Tibial nerve (tissue), 4 donors: Measurements from ENCODE around the gene SLC25A45. TPM values are rescaled to one million over a fixed set of nuclear protein-coding genes. Genes with fewer than 3 reads are reported as not detected.

Experiments used
- DNase-seq, 2 donors: peaks; one replicate each; pipeline ENCODE4 v3.0.0-alpha.2; 2019; ENCODE audit warnings: low spot score in 2 of 2
- H3K27ac ChIP-seq, 4 donors: fragments of 200-600 bp; sonication (generic) in 3 of 4; one replicate each; pipeline ENCODE4 v1.5.1; 2017 to 2019; ENCODE audit warnings: mild to moderate bottlenecking in 1 of 4
- H3K27me3 ChIP-seq, 2 donors: fragments of 200-600 bp; sonication (generic) in 1 of 2; one replicate each; pipeline versions ENCODE4 v1.5.1 to v1.6.0; 2017 to 2019
- H3K36me3 ChIP-seq, 3 donors: fragments of 200-600 bp; sonication (generic); one replicate each; pipeline ENCODE4 v1.5.1; 2018 to 2019
- H3K4me1 ChIP-seq, 4 donors: fragments of 200-600 bp; sonication (generic) in 3 of 4; one replicate each; pipeline ENCODE4 v1.5.1; 2017 to 2019
- H3K4me3 ChIP-seq, 4 donors: fragments of 200-600 bp; sonication (generic) in 3 of 4; one replicate each; pipeline ENCODE4 v1.5.1; 2017 to 2019; ENCODE audit warnings: mild to moderate bottlenecking in 1 of 4, moderate library complexity in 1 of 4
- H3K9me3 ChIP-seq, 4 donors: fragments of 200-600 bp; sonication (generic) in 3 of 4; one replicate each; pipeline ENCODE4 v1.5.1; 2017 to 2019
- EP300 ChIP-seq, 2 donors: sonication (generic); formaldehyde crosslinking; IDR thresholded peaks; one replicate each; pipeline ENCODE4 v1.6.1; 2017; ENCODE audit warnings: antibody characterized with exemption in 2 of 2, mild to moderate bottlenecking in 1 of 2
- POLR2A ChIP-seq, 2 donors: fragments of 450-650 bp; IDR thresholded peaks; one replicate each; pipeline ENCODE4 v1.6.1; 2017; ENCODE audit warnings: antibody characterized with exemption in 2 of 2, mild to moderate bottlenecking in 2 of 2, moderate library complexity in 2 of 2
- WGBS, 2 donors: methylation state at CpG; one replicate each; pipeline ENCODE4 v1.1.5; 2018; 5-methylcytosine and 5-hydroxymethylcytosine counted together
- total RNA-seq, 4 donors: library from RNA; depleted of rRNA; stranded (reverse); fragments of >200 nt; gene quantifications; one replicate each; pipeline ENCODE4 v1.1.0, GENCODE V29; 2016
- TF ChIP-seq, protein P1 (sequence below), 5 experiments: fragments of 200-600 bp in 3 of 5; fragments of 450-650 bp in 2 of 5; sonication (generic) in 3 of 5; IDR thresholded peaks; one replicate each; pipeline ENCODE4 v1.5.1; 2016 to 2019; ENCODE audit warnings: antibody characterized with exemption in 5 of 5, mild to moderate bottlenecking in 3 of 5, moderate library complexity in 2 of 5

The SLC25A45 gene
- total RNA-seq, 4 donors from 2014 or later = 1.8 to 22.5 (median 8.5) TPM

DNA sequence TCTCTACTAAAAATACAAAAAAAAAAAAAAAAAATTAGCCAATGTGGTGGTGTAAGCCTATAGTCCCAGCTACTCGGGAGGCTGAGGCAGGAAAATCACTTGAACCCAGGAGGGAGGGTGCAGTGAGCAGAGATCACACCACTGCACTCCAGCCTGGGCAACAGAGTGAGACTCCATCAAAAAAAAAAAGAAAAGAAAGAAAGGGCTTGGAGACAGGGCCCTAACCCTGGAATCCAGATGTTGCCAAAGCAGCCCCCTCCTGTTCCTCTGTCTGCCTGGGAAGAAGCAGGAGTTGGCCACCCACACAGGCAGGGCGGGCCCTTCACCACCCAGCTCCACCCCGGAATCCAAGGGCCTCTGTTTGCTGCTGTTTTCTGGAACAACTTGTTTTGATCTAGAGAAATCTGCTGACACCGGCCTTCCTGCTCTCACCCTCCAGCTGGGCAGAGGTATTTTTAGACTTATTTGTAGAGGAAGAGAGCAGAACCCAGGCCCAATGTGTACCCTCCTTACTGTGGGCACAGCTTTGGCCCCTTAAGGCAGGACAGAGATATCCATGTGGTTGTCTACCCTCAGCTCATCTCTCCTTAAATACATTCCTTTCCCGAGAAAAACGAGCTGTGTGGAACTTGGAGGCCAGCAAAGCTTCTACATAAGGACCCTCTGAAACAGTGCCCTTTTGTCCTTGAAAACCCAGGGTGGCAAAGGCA, 37.5 kb upstream of the SLC25A45 start:
- H3K4me3 ChIP-seq = peak overlapping the region; percentile 33 to 80 (median 44)
- no peaks in the 10 kb centered on the region for H3K9me3 ChIP-seq
- H3K27me3 ChIP-seq = no peaks in the 10 kb centered on the region
- TF ChIP-seq, protein P1, sequence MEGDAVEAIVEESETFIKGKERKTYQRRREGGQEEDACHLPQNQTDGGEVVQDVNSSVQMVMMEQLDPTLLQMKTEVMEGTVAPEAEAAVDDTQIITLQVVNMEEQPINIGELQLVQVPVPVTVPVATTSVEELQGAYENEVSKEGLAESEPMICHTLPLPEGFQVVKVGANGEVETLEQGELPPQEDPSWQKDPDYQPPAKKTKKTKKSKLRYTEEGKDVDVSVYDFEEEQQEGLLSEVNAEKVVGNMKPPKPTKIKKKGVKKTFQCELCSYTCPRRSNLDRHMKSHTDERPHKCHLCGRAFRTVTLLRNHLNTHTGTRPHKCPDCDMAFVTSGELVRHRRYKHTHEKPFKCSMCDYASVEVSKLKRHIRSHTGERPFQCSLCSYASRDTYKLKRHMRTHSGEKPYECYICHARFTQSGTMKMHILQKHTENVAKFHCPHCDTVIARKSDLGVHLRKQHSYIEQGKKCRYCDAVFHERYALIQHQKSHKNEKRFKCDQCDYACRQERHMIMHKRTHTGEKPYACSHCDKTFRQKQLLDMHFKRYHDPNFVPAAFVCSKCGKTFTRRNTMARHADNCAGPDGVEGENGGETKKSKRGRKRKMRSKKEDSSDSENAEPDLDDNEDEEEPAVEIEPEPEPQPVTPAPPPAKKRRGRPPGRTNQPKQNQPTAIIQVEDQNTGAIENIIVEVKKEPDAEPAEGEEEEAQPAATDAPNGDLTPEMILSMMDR (IDR thresholded peaks at IDR 0.05) = peak in 1 of 5 experiments; percentile 8
- TF ChIP-seq EP300 (IDR thresholded peaks at IDR 0.05) (peak; percentile 98), POLR2A (IDR thresholded peaks at IDR 0.05) (peak; percentile 61 to 76)
- peaks cover 0 to 59% (median 45%) of the 10 kb centered on the region in 4 donors for H3K4me1 ChIP-seq
- DNase-seq = peak; percentile 91 to 93
- H3K27ac ChIP-seq = peak overlapping the region; percentile 98 to 100 (median 99)
- H3K36me3 ChIP-seq = peaks cover 0 to 19% (median 12%) of the 10 kb centered on the region in 3 donors
- 0% methylated on average over 6 of the region's 6 CpGs for WGBS, 2 donors

DNA sequence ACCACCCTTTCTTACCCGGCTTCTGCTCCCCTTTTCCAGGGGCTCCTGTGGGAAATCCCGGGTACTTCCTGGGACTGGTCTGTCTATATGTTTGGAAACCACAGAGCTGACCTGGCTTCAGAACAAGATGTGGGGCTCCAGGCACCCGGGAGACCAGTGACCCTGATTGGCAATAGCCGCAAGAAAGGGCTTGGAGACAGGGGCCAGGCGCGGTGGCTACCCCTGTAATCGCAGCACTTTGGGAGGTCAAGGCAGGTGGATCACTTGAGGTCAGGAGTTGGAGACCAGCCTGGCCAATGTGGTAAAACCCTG, 37.0 kb upstream of the SLC25A45 start:
- H3K9me3 ChIP-seq = no peaks in the 10 kb centered on the region
- peak overlapping the region; percentile 98 to 100 (median 99) for H3K27ac ChIP-seq
- peaks cover 0 to 61% (median 45%) of the 10 kb centered on the region in 4 donors for H3K4me1 ChIP-seq
- TF ChIP-seq POLR2A (IDR thresholded peaks at IDR 0.05) = no peak
- TF ChIP-seq EP300 (IDR thresholded peaks at IDR 0.05) = no peak
- TF ChIP-seq, protein P1 (IDR thresholded peaks at IDR 0.05) = no peak
- H3K27me3 ChIP-seq = no peaks in the 10 kb centered on the region
- H3K4me3 ChIP-seq = peak overlapping the region; percentile 33 to 80 (median 44)
- DNase-seq = peak; percentile 18 to 31
- WGBS, 2 donors = 17 to 18% methylated on average over 7 of the region's 7 CpGs
- peaks cover 0 to 14% (median 10%) of the 10 kb centered on the region in 3 donors for H3K36me3 ChIP-seq

DNA sequence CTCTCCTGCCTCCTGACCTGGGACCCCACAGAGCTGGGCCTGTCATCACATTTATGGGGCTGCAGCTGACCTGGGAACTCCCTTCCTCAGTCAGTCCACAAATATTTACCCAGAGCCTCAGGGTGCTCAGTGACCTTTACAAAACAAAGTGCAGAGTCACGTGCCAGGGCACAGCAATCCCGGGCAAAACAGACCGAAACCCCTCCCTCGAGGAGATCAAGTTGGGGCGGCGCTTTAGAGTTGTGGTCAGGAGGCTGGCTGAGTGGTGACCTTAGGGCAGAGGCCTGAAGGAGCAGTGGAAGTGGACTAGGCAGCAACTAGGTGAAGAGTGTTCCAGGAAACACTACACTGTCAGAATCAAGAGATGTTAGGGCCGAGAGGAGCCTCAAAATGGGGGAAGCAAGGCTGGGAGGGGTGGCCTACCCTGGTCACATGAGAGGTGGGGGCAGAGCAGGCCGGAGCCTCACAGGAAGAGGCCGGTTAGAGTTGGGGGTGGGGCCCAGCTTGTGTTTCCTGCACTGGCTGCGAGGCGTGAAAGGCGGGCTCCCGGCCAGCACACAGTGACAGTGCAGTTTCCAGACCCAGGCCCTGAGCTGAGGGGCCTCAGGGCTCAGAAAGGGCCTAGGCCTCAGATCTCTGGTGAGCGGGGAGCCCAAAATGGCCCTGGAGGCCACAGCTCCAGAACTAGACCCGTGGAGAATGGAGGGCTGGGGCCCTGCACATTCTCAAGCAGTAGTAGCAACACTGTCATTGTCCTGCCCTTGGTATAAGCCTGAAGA, 36.4 kb upstream of the SLC25A45 start:
- peak overlapping the region; percentile 33 to 80 (median 44) for H3K4me3 ChIP-seq
- 0 to 1% methylated on average over 15 of the region's 15 CpGs for WGBS, 2 donors
- peaks cover 0 to 66% (median 45%) of the 10 kb centered on the region in 4 donors for H3K4me1 ChIP-seq
- H3K36me3 ChIP-seq = peaks cover 0 to 8% (median 5%) of the 10 kb centered on the region in 3 donors
- no peaks in the 10 kb centered on the region for H3K9me3 ChIP-seq
- TF ChIP-seq, protein P1 (IDR thresholded peaks at IDR 0.05) = no peak
- TF ChIP-seq POLR2A (IDR thresholded peaks at IDR 0.05) (peak; percentile 51 to 53), EP300 (IDR thresholded peaks at IDR 0.05) (peak; percentile 61 to 99)
- H3K27me3 ChIP-seq = no peaks in the 10 kb centered on the region
- H3K27ac ChIP-seq = peak overlapping the region; percentile 98 to 100 (median 99)
- peak; percentile 95 to 97 for DNase-seq

DNA sequence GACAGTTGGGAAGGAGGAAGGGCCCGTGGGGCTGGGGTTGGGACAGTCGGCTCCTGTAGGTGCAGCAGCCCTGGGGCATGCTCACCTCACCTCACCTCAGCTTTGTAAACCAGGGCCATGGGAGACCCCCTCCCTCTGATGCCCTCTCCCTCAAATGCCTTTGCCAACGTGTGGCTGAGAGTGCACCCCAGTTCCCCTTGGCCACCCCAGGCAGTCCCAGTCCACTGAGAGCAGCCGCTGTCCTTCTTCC, 35.9 kb upstream of the SLC25A45 start:
- peaks cover 0 to 71% (median 50%) of the 10 kb centered on the region in 4 donors for H3K4me1 ChIP-seq
- H3K4me3 ChIP-seq = peak overlapping the region; percentile 26 to 80 (median 34)

More for the DNA sequence above, 35.9 kb upstream of the SLC25A45 start:
- WGBS, 2 donors = 0% methylated on average over 4 of the region's 4 CpGs
- Histone ChIP-seq H3K27ac (peak overlapping the region; percentile 98 to 100 (median 99)), H3K9me3 (no peaks in the 10 kb centered on the region), H3K36me3 (peaks cover 0 to 3% (median 0%) of the 10 kb centered on the region in 3 donors), H3K27me3 (no peaks in the 10 kb centered on the region)
- DNase-seq = no peak
- peak in 1 of 2 donors; percentile 44 for TF ChIP-seq POLR2A (IDR thresholded peaks at IDR 0.05)
- TF ChIP-seq, protein P1 (IDR thresholded peaks at IDR 0.05) = no peak
